Esophagus muscularis mucosa (tissue), 4 donors: ENCODE measurements around the gene SAMD5. TPM values are rescaled to one million over a fixed set of nuclear protein-coding genes. Genes with fewer than 3 reads are reported as not detected.

Experiments used
- DNase-seq: peaks from one replicate; pipeline ENCODE4 v3.0.0-alpha.2; 2017; ENCODE audit errors: extremely low spot score
- H3K27ac ChIP-seq, 4 donors: fragments of 200-600 bp; sonication (generic); replicated peaks in 1 of 4; 1 replicate in 3 of 4; 2 replicates in 1 of 4; pipeline ENCODE4 v1.5.1; 2016 to 2019; ENCODE audit warnings: mild to moderate bottlenecking in 1 of 4
- H3K27me3 ChIP-seq, 4 donors: fragments of 200-600 bp; sonication (generic); one replicate each; pipeline versions ENCODE4 v1.5.1 to v1.6.0; 2016 to 2019
- H3K36me3 ChIP-seq, 4 donors: fragments of 200-600 bp; sonication (generic); one replicate each; pipeline ENCODE4 v1.5.1; 2016 to 2019
- H3K4me1 ChIP-seq, 4 donors: fragments of 200-600 bp; sonication (generic); one replicate each; pipeline ENCODE4 v1.5.1; 2016 to 2019
- H3K4me3 ChIP-seq, 4 donors: fragments of 200-600 bp; sonication (generic); 1 replicate in 2 of 4; 2 replicates in 2 of 4; pipeline ENCODE4 v1.5.1; 2016 to 2019; ENCODE audit warnings: mild to moderate bottlenecking in 4 of 4, moderate library complexity in 1 of 4
- H3K9me3 ChIP-seq, 4 donors: fragments of 200-600 bp; sonication (generic); 1 replicate in 3 of 4; 2 replicates in 1 of 4; pipeline ENCODE4 v1.5.1; 2016 to 2019
- CTCF ChIP-seq, 3 experiments: fragments of 200-600 bp in 2 of 3; fragments of 450-650 bp in 1 of 3; sonication (generic) in 2 of 3; IDR thresholded peaks; one replicate each; pipeline ENCODE4 v1.5.1; 2017 to 2019; ENCODE audit warnings: antibody characterized with exemption in 3 of 3, mild to moderate bottlenecking in 2 of 3, moderate library complexity in 1 of 3
- EP300 ChIP-seq: sonication (generic); formaldehyde crosslinking; IDR thresholded peaks from one replicate; pipeline ENCODE4 v1.6.1; 2017; ENCODE audit warnings: antibody characterized with exemption
- POLR2A ChIP-seq: fragments of 450-650 bp; IDR thresholded peaks from one replicate; pipeline ENCODE4 v1.6.1; 2017; ENCODE audit warnings: antibody characterized with exemption, moderate library complexity, mild to moderate bottlenecking, low read depth
- POLR2AphosphoS5 ChIP-seq, 2 donors: sonication (generic); formaldehyde crosslinking; IDR thresholded peaks; one replicate each; pipeline ENCODE4 v1.6.1; 2017; ENCODE audit warnings: antibody characterized with exemption in 2 of 2
- WGBS: methylation state at CpG from one replicate; pipeline ENCODE4 v1.1.5; 2018; 5-methylcytosine and 5-hydroxymethylcytosine counted together
- intact Hi-C: fragments of 100-400 bp; cut with DNase I; formaldehyde crosslinking; loops from one replicate; pipeline ENCODE4 v1.15.1; 2023
- total RNA-seq, 4 donors: library from RNA; depleted of rRNA; stranded (reverse); fragments of >200 nt; gene quantifications; one replicate each; pipeline versions ENCODE4 v1.1.0 to v1.2.1, GENCODE V29; 2016

Gene SAMD5
- total RNA-seq, 4 donors from 2014 or later: 0.42 to 0.86 (median 0.64) TPM

DNA sequence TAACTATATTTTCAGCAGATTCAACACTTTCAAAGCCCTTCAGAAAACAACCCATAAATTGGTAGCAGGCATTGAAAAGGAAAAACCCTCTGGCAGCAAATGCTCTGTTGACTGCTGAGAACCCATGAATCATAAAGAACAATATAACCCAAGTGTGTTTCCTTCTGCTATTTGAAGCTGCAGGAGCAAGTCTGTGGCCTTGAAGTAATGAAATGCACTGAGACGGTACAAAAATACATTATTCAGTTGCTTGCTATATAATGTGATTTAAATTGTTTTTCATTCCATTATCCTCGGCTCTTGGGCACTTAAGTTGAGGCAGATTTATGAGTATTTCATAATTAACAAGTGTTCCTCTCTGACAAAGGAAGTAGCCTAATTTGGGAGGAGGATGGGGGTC, 40.6 kb upstream of the SAMD5 start:
- Histone ChIP-seq H3K4me1 (no peaks in the 10 kb centered on the region), H3K27me3 (no peaks in the 10 kb centered on the region), H3K4me3 (no peak overlapping the region), H3K27ac (no peak overlapping the region), H3K36me3 (no peaks in the 10 kb centered on the region), H3K9me3 (peaks cover 0 to 5% (median 2%) of the 10 kb centered on the region in 4 donors)
- DNase-seq: no peak
- WGBS: 36% methylated on average over 2 of the region's 2 CpGs
- TF ChIP-seq EP300 (no peak), CTCF (IDR thresholded peaks at IDR 0.05) (no peak)
- intact Hi-C loops: no loop called here

- intact Hi-C loops: no loop called here
- H3K4me3 ChIP-seq: no peak overlapping the region
- WGBS: 88% methylated on average over 2 of the region's 2 CpGs
- no peaks in the 10 kb centered on the region for H3K36me3 ChIP-seq
- no peak for DNase-seq
- H3K4me1 ChIP-seq: no peaks in the 10 kb centered on the region
- peaks cover 0 to 12% (median 7%) of the 10 kb centered on the region in 4 donors for H3K9me3 ChIP-seq
- H3K27ac ChIP-seq: no peak overlapping the region
- TF ChIP-seq EP300 (no peak), POLR2AphosphoS5 (IDR thresholded peaks at IDR 0.05) (no peak), POLR2A (no peak), CTCF (IDR thresholded peaks at IDR 0.05) (no peak)
- H3K27me3 ChIP-seq: no peaks in the 10 kb centered on the region
Measured at GRCh38 chr6:147468634-147469033, 39.9 kb upstream of the SAMD5 start.

DNA sequence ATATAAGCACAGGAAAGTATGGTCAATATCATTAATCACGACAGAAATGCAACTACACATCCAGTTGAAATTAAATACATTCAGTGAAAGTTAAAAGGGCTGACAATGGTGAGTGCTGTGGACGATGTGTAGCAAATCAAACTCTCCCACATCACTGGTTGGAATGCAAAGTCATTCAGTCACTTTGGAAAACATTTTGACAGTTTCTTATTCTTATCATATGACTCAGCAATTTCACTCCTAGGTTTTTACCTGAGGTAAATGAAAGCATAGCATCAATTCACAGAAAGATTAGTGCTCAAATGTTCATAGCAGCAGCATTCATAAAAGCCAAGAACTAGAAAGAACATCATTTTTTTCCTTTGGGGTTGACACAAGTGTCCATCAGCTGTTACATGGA, 28.6 kb upstream of the SAMD5 start:
- no peak for DNase-seq
- intact Hi-C loops: no loop called here
- no peaks in the 10 kb centered on the region for H3K27me3 ChIP-seq
- TF ChIP-seq POLR2A (no peak), EP300 (no peak), CTCF (IDR thresholded peaks at IDR 0.05) (no peak), POLR2AphosphoS5 (IDR thresholded peaks at IDR 0.05) (no peak)
- peaks cover 0 to 6% (median 0%) of the 10 kb centered on the region in 4 donors for H3K9me3 ChIP-seq
- no peak overlapping the region for H3K4me3 ChIP-seq
- WGBS: 79% methylated on average over 2 of the region's 2 CpGs
- H3K4me1 ChIP-seq: no peaks in the 10 kb centered on the region
- no peak overlapping the region for H3K27ac ChIP-seq
- no peaks in the 10 kb centered on the region for H3K36me3 ChIP-seq

GRCh38 chr6:147486683-147487082, 21.8 kb upstream of the SAMD5 start:
- intact Hi-C loops: no loop called here
- H3K27ac ChIP-seq: no peak overlapping the region
- no peaks in the 10 kb centered on the region for H3K4me1 ChIP-seq
- peaks cover 0 to 3% (median 0%) of the 10 kb centered on the region in 4 donors for H3K9me3 ChIP-seq
- no peaks in the 10 kb centered on the region for H3K36me3 ChIP-seq
- no peak overlapping the region for H3K4me3 ChIP-seq
- H3K27me3 ChIP-seq: no peaks in the 10 kb centered on the region
- no peak for TF ChIP-seq POLR2A
- no peak for TF ChIP-seq EP300
- no peak for TF ChIP-seq CTCF (IDR thresholded peaks at IDR 0.05)
- no peak for TF ChIP-seq POLR2AphosphoS5 (IDR thresholded peaks at IDR 0.05)
- no peak for DNase-seq

DNA sequence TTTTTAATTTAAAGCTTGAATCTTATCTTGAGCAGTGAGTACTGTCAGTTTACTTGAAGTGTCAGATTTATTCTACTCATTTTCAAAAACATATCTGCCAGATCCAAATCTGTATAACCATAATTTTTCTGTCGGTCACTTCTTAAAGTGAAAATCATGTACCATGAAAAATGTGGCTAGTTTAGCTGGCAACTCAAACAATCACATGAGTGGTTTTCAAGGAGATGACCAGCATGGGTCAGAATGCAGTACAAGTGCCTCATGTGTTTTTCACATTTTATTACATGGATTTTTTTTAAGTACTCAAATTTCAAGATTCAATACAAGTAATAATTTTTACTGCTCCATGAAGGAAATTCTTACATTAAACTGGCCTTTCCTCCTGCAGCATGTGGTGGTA, 11.0 kb upstream of the SAMD5 start:
- intact Hi-C loops: no loop called here
- no peak overlapping the region for H3K4me3 ChIP-seq
- no peak for DNase-seq
- H3K9me3 ChIP-seq: peaks cover 0 to 6% (median 2%) of the 10 kb centered on the region in 4 donors
- no peak for TF ChIP-seq POLR2A
- no peak for TF ChIP-seq POLR2AphosphoS5 (IDR thresholded peaks at IDR 0.05)
- TF ChIP-seq CTCF (IDR thresholded peaks at IDR 0.05): no peak
- no peak for TF ChIP-seq EP300
- no peaks in the 10 kb centered on the region for H3K4me1 ChIP-seq
- H3K27ac ChIP-seq: no peak overlapping the region
- peaks cover 0 to 20% (median 0%) of the 10 kb centered on the region in 4 donors for H3K27me3 ChIP-seq
- WGBS: 86% methylated on average over 1 of the region's 1 CpG
- no peaks in the 10 kb centered on the region for H3K36me3 ChIP-seq
